Activated CD4-positive, alpha-beta T cell treated with anti-CD3 and anti-CD28 coated beads, Interleukin-2, Interleukin-4, amounts not matched to agents 100 ng/mL and 50 ng/mL, durations not matched to agents 16 hours and 8 hours (primary cell): Measurements from ENCODE around the gene IL31RA.

Experiments
- DNase-seq: peaks from one replicate; pipeline ENCODE4 v3.0.0-alpha.2; 2020; ENCODE audit warnings: low spot score

Gene IL31RA

GRCh38 chr5:55860288-55860687, 9.1 kb downstream of the IL31RA start:
- DNase-seq = no peak

- DNase-seq = no peak
These were observed 9.6 kb downstream of the IL31RA start for GRCh38 chr5:55860709-55861108.

- no peak for DNase-seq
These were observed 13.7 kb downstream of the IL31RA start for GRCh38 chr5:55864606-55865541.

GRCh38 chr5:55865831-55866230, 14.7 kb downstream of the IL31RA start:
- no peak for DNase-seq

- no peak for DNase-seq
These were observed 15.3 kb downstream of the IL31RA start for GRCh38 chr5:55866485-55866884.

- no peak for DNase-seq
These were observed 15.8 kb downstream of the IL31RA start for GRCh38 chr5:55866934-55867333.

- peak; percentile 55 for DNase-seq
These were observed 17.7 kb downstream of the IL31RA start for GRCh38 chr5:55868846-55869245.

- DNase-seq = no peak
These were observed 18.7 kb downstream of the IL31RA start for GRCh38 chr5:55869847-55870246.

- no peak for DNase-seq
These were observed 22.1 kb downstream of the IL31RA start for GRCh38 chr5:55873234-55873633.

- DNase-seq = no peak
These were observed 26.5 kb downstream of the IL31RA start for GRCh38 chr5:55877655-55878054.

GRCh38 chr5:55880453-55880852, 29.3 kb downstream of the IL31RA start:
- DNase-seq = no peak

GRCh38 chr5:55885359-55885758, 34.2 kb downstream of the IL31RA start:
- DNase-seq = no peak

GRCh38 chr5:55888205-55888604, 37.0 kb downstream of the IL31RA start:
- DNase-seq = no peak

- no peak for DNase-seq
These were observed 41.3 kb downstream of the IL31RA start for GRCh38 chr5:55892479-55892878.

- peak; percentile 39 for DNase-seq
These were observed 43.0 kb downstream of the IL31RA start for GRCh38 chr5:55894135-55894534.

GRCh38 chr5:55895346-55895745, 44.2 kb downstream of the IL31RA start:
- no peak for DNase-seq

GRCh38 chr5:55896238-55896637, 45.1 kb downstream of the IL31RA start:
- no peak for DNase-seq

- DNase-seq = no peak
These were observed 45.5 kb downstream of the IL31RA start for GRCh38 chr5:55896663-55897062.

- no peak for DNase-seq
These were observed 46.2 kb downstream of the IL31RA start for GRCh38 chr5:55897206-55897894.

GRCh38 chr5:55897905-55898304, 46.7 kb downstream of the IL31RA start:
- no peak for DNase-seq

- DNase-seq = no peak
These were observed 48.2 kb downstream of the IL31RA start for GRCh38 chr5:55899344-55899743.

GRCh38 chr5:55900068-55900467, 48.9 kb downstream of the IL31RA start:
- peak; percentile 36 for DNase-seq

GRCh38 chr5:55900776-55901175, 49.6 kb downstream of the IL31RA start:
- no peak for DNase-seq
